Upper lobe of left lung (tissue), 6 donors: ENCODE results near the gene CXCL12. TPM values are rescaled to one million over a fixed set of nuclear protein-coding genes. Genes with fewer than 3 reads are reported as not detected.
A peak's percentile ranks its signal among the peaks of the same experiment; 100 is the strongest.

Experiments
- ATAC-seq, 2 donors: fragments of 200-7000 bp; cut with Tn5 transposase; one replicate each; pipeline ENCODE4 v1.9.1; 2022; ENCODE audit warnings: mild to moderate bottlenecking in 2 of 2, moderate library complexity in 2 of 2; ENCODE audit not compliant: low FRiP score in 2 of 2
- DNase-seq, 2 donors: peaks; one replicate each; pipeline ENCODE4 v3.0.0-alpha.2; 2019 to 2020
- H3K27ac ChIP-seq, 4 donors: fragments of 200-600 bp; sonication (generic); one replicate each; pipeline ENCODE4 v1.5.1; 2016 to 2019
- H3K27me3 ChIP-seq, 4 donors: fragments of 200-600 bp; sonication (generic); one replicate each; pipeline ENCODE4 v1.5.1; 2017 to 2019
- H3K36me3 ChIP-seq, 4 donors: fragments of 200-600 bp; sonication (generic); one replicate each; pipeline ENCODE4 v1.5.1; 2016 to 2019
- H3K4me1 ChIP-seq, 4 donors: fragments of 200-600 bp; sonication (generic); one replicate each; pipeline ENCODE4 v1.5.1; 2018 to 2019
- H3K4me3 ChIP-seq, 4 donors: fragments of 200-600 bp; sonication (generic); one replicate each; pipeline ENCODE4 v1.5.1; 2017 to 2019; ENCODE audit warnings: mild to moderate bottlenecking in 2 of 4, moderate library complexity in 1 of 4
- H3K9me3 ChIP-seq, 4 donors: fragments of 200-600 bp; sonication (generic); one replicate each; pipeline ENCODE4 v1.5.1; 2018 to 2019
- CTCF ChIP-seq, 6 experiments: fragments of 450-650 bp in 4 of 6; fragments of 200-600 bp in 2 of 6; sonication (generic) in 2 of 6; IDR thresholded peaks; one replicate each; pipeline ENCODE4 v1.5.1; 2016 to 2019; ENCODE audit warnings: antibody characterized with exemption in 6 of 6
- EP300 ChIP-seq, 4 donors: sonication (generic); formaldehyde crosslinking; IDR thresholded peaks; one replicate each; pipeline ENCODE4 v1.5.1; 2017; ENCODE audit warnings: antibody characterized with exemption in 4 of 4, control low read depth in 2 of 4
- POLR2A ChIP-seq, 4 donors: fragments of 450-650 bp; IDR thresholded peaks; one replicate each; pipeline ENCODE4 v1.5.1; 2016 to 2017; ENCODE audit warnings: antibody characterized with exemption in 4 of 4, mild to moderate bottlenecking in 2 of 4
- POLR2AphosphoS5 ChIP-seq, 2 donors: sonication (generic); formaldehyde crosslinking; IDR thresholded peaks; one replicate each; pipeline ENCODE4 v1.5.1; 2017; ENCODE audit warnings: antibody characterized with exemption in 2 of 2
- WGBS, 2 donors: methylation state at CpG; one replicate each; pipeline ENCODE4 v1.1.5; 2017 to 2018; 5-methylcytosine and 5-hydroxymethylcytosine counted together
- total RNA-seq, 6 donors: library from RNA; depleted of rRNA in 4 of 6; stranded (reverse); fragments of >200 nt in 4 of 6; gene quantifications; one replicate each; pipeline versions ENCODE4 v1.1.0 to v1.2.1, GENCODE V29; 2016 to 2021
- donor health status: DM: no; HTN: no; CAD: no; lungs with moderate emphysema.
- donor health status: DM: no; HTN: yes; CAD: no; lungs with severe emphysema.

CXCL12 gene
- total RNA-seq, 6 donors from 2014 or later, result 3.5 to 61.6 (median 14.6) TPM

GRCh38 chr10:44418637-44419036 is 33.7 kb upstream of the CXCL12 start:
- peak in 1 of 2 donors; percentile 30 for ATAC-seq
- no peak overlapping the region for H3K27ac ChIP-seq
- no peak for DNase-seq
- TF ChIP-seq POLR2A (IDR thresholded peaks at IDR 0.05) (no peak), CTCF (IDR thresholded peaks at IDR 0.05) (no peak), EP300 (IDR thresholded peaks at IDR 0.05) (no peak), POLR2AphosphoS5 (IDR thresholded peaks at IDR 0.05) (no peak)
- H3K4me1 ChIP-seq, result no peaks in the 10 kb centered on the region
- H3K9me3 ChIP-seq, result peaks cover 0 to 2% (median 0%) of the 10 kb centered on the region in 4 donors
- no peaks in the 10 kb centered on the region for H3K36me3 ChIP-seq
- no peak overlapping the region for H3K4me3 ChIP-seq
- H3K27me3 ChIP-seq, result no peaks in the 10 kb centered on the region
- WGBS, 2 donors, result 88 to 96% methylated on average over 6 to 7 of the region's 8 CpGs

- no peak overlapping the region for H3K27ac ChIP-seq
- ATAC-seq (no peak), DNase-seq (no peak)
- 93 to 95% methylated on average over 4 of the region's 4 CpGs for WGBS, 2 donors
- H3K4me1 ChIP-seq, result no peaks in the 10 kb centered on the region
- H3K27me3 ChIP-seq, result no peaks in the 10 kb centered on the region
- no peak for TF ChIP-seq CTCF (IDR thresholded peaks at IDR 0.05)
- no peak for TF ChIP-seq POLR2A (IDR thresholded peaks at IDR 0.05)
- TF ChIP-seq EP300 (IDR thresholded peaks at IDR 0.05), result no peak
- TF ChIP-seq POLR2AphosphoS5 (IDR thresholded peaks at IDR 0.05), result no peak
- no peaks in the 10 kb centered on the region for H3K36me3 ChIP-seq
- peaks cover 0 to 2% (median 0%) of the 10 kb centered on the region in 4 donors for H3K9me3 ChIP-seq
- H3K4me3 ChIP-seq, result no peak overlapping the region
Measured at GRCh38 chr10:44417761-44418160, 32.9 kb upstream of the CXCL12 start.

- Histone ChIP-seq H3K27ac (no peak overlapping the region), H3K27me3 (no peaks in the 10 kb centered on the region), H3K4me3 (no peak overlapping the region), H3K9me3 (peaks cover 0 to 2% (median 0%) of the 10 kb centered on the region in 4 donors), H3K36me3 (no peaks in the 10 kb centered on the region), H3K4me1 (no peaks in the 10 kb centered on the region)
- 54 to 71% methylated on average over 2 of the region's 2 CpGs for WGBS, 2 donors
- ATAC-seq (no peak), DNase-seq (no peak)
- TF ChIP-seq POLR2AphosphoS5 (IDR thresholded peaks at IDR 0.05) (no peak), CTCF (IDR thresholded peaks at IDR 0.05) (no peak), EP300 (IDR thresholded peaks at IDR 0.05) (no peak)
Measured at GRCh38 chr10:44416936-44417335, 32.0 kb upstream of the CXCL12 start.

- Histone ChIP-seq H3K27ac (no peak overlapping the region), H3K4me1 (no peaks in the 10 kb centered on the region), H3K36me3 (no peaks in the 10 kb centered on the region), H3K4me3 (no peak overlapping the region), H3K27me3 (no peaks in the 10 kb centered on the region), H3K9me3 (peaks cover 0 to 2% (median 0%) of the 10 kb centered on the region in 4 donors)
- WGBS, 2 donors, result 36 to 51% methylated on average over 4 to 7 of the region's 7 CpGs
- TF ChIP-seq POLR2A (IDR thresholded peaks at IDR 0.05) (no peak), EP300 (IDR thresholded peaks at IDR 0.05) (no peak), POLR2AphosphoS5 (IDR thresholded peaks at IDR 0.05) (no peak), CTCF (IDR thresholded peaks at IDR 0.05) (no peak)
- ATAC-seq (peak in 1 of 2 donors; percentile 77), DNase-seq (peak in 1 of 2 donors; percentile 46)
Measured at GRCh38 chr10:44416021-44416771, 31.3 kb upstream of the CXCL12 start.

- TF ChIP-seq POLR2AphosphoS5 (IDR thresholded peaks at IDR 0.05) (no peak), POLR2A (IDR thresholded peaks at IDR 0.05) (no peak), CTCF (IDR thresholded peaks at IDR 0.05) (no peak), EP300 (IDR thresholded peaks at IDR 0.05) (no peak)
- ATAC-seq (no peak), DNase-seq (no peak)
- Histone ChIP-seq H3K36me3 (no peaks in the 10 kb centered on the region), H3K4me3 (no peak overlapping the region), H3K27ac (no peak overlapping the region), H3K9me3 (peaks cover 0 to 2% (median 0%) of the 10 kb centered on the region in 4 donors), H3K27me3 (no peaks in the 10 kb centered on the region), H3K4me1 (no peaks in the 10 kb centered on the region)
- WGBS, 2 donors, result 88 to 91% methylated on average over 2 of the region's 2 CpGs
Measured at GRCh38 chr10:44415121-44415520, 30.2 kb upstream of the CXCL12 start.
